GM18508 (cell line): Measurements from ENCODE around the gene ANK3.

Experiments
- ATAC-seq: cut with Tn5 transposase; IDR thresholded peaks from one replicate; pipeline ENCODE4 v1.9.1; 2021; ENCODE audit warnings: moderate number of reproducible peaks; ENCODE audit not compliant: insufficient read depth, unreplicated experiment

Gene ANK3

GRCh38 chr10:60200012-60200681 lies 189.5 kb downstream of the ANK3 start:
- ATAC-seq, result no peak

GRCh38 chr10:60197206-60197605 lies 192.5 kb downstream of the ANK3 start:
- no peak for ATAC-seq

GRCh38 chr10:60194421-60194820 lies 195.3 kb downstream of the ANK3 start:
- no peak for ATAC-seq

GRCh38 chr10:60192946-60193345 lies 196.7 kb downstream of the ANK3 start:
- ATAC-seq, result no peak

- ATAC-seq, result no peak
These were observed 199.7 kb downstream of the ANK3 start for GRCh38 chr10:60189861-60190475.

- no peak for ATAC-seq
These were observed 201.1 kb downstream of the ANK3 start for GRCh38 chr10:60188548-60188947.

GRCh38 chr10:60187691-60188090 lies 202.0 kb downstream of the ANK3 start:
- ATAC-seq, result no peak

- no peak for ATAC-seq
These were observed 203.2 kb downstream of the ANK3 start for GRCh38 chr10:60186315-60187071.

- ATAC-seq, result no peak
These were observed 204.3 kb downstream of the ANK3 start for GRCh38 chr10:60185421-60185820.

- ATAC-seq, result no peak
These were observed 207.0 kb downstream of the ANK3 start for GRCh38 chr10:60182691-60183090.

- no peak for ATAC-seq
These were observed 212.8 kb downstream of the ANK3 start for GRCh38 chr10:60176925-60177324.

GRCh38 chr10:60175441-60175971 lies 214.2 kb downstream of the ANK3 start:
- ATAC-seq, result no peak

GRCh38 chr10:60172363-60172990 lies 217.2 kb downstream of the ANK3 start:
- ATAC-seq, result no peak

GRCh38 chr10:60171436-60172013 lies 218.2 kb downstream of the ANK3 start:
- ATAC-seq, result no peak

GRCh38 chr10:60170250-60170649 lies 219.4 kb downstream of the ANK3 start:
- no peak for ATAC-seq

- no peak for ATAC-seq
These were observed 220.6 kb downstream of the ANK3 start for GRCh38 chr10:60169111-60169510.

- no peak for ATAC-seq
These were observed 222.6 kb downstream of the ANK3 start for GRCh38 chr10:60167050-60167449.

GRCh38 chr10:60163786-60164185 lies 225.9 kb downstream of the ANK3 start:
- ATAC-seq, result no peak

GRCh38 chr10:60162631-60163030 lies 227.0 kb downstream of the ANK3 start:
- no peak for ATAC-seq

- no peak for ATAC-seq
These were observed 233.6 kb downstream of the ANK3 start for GRCh38 chr10:60155943-60156683.
